Activated naive CD4-positive, alpha-beta T cell treated with anti-CD3 and anti-CD28 coated beads, Interleukin-2, amount 50 U/mL, for 72 hours (primary cell): ENCODE results near the gene FLNC. TPM values are rescaled to one million over a fixed set of nuclear protein-coding genes. Genes with fewer than 3 reads are reported as not detected.

ENCODE experiments used
- ATAC-seq, 2 donors: fragments of 150-1000 bp; cut with Tn5 transposase; 2 replicates each; pipeline ENCODE4 v1.10.0; 2021; ENCODE audit warnings: mild to moderate bottlenecking in 2 of 2, moderate library complexity in 2 of 2
- DNase-seq, 2 donors: peaks; one replicate each; pipeline ENCODE4 v3.0.0; 2021 to 2022; ENCODE audit warnings: low spot score in 2 of 2
- H3K27ac Mint-ChIP-seq, 2 donors: one replicate each; pipeline ENCODE4 v1.8.0; 2022; ENCODE audit warnings: mild to moderate bottlenecking in 2 of 2, mixed read lengths in 2 of 2
- H3K36me3 Mint-ChIP-seq, 2 donors: one replicate each; pipeline ENCODE4 v1.8.0; 2022; ENCODE audit warnings: mixed read lengths in 2 of 2
- H3K9me3 Mint-ChIP-seq, 2 donors: one replicate each; pipeline ENCODE4 v1.8.0; 2022; ENCODE audit warnings: mixed read lengths in 2 of 2
- total RNA-seq, 2 donors: library from RNA; stranded (reverse); gene quantifications; one replicate each; pipeline ENCODE4 v1.2.3, GENCODE V29; 2022

FLNC gene
- total RNA-seq, 2 donors from 2014 or later, result 0.02 to 0.14 TPM

DNA sequence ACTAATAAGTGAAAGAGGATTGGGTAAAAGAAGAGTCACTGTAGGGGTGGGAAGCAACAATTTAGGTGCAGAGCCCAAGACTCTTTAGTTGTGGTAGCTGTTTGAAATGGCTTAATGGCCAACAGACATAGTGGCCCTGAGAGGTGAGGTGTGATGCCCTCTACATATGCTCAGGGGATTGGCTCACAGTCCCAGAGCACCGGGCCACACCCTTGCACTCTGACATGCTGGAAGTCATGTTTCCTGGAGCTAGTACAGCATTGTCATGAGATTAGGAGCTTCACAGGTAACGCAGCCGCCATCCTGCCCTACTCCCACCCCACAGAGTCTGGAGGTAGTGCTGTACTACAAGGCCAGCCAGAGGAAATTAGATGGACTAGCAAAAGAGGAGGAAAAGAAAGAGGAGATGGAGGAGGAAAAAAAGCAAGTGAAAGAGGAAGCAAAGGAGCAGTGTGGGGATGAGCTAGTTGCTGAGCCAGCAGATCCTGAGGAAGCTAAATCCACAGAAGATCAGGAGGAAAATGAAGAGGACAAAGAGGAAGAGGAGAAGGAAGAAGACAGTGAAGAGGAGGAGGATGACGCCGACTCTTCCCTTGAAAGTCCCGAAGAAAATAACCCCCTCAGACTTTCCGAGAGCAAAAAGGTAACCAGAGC lies 14.8 kb upstream of the FLNC start:
- DNase-seq, result no peak
- no peak overlapping the region for H3K27ac Mint-ChIP-seq
- no peaks in the 10 kb centered on the region for H3K9me3 Mint-ChIP-seq
- ATAC-seq, result no peak
- H3K36me3 Mint-ChIP-seq, result no peaks in the 10 kb centered on the region

DNA sequence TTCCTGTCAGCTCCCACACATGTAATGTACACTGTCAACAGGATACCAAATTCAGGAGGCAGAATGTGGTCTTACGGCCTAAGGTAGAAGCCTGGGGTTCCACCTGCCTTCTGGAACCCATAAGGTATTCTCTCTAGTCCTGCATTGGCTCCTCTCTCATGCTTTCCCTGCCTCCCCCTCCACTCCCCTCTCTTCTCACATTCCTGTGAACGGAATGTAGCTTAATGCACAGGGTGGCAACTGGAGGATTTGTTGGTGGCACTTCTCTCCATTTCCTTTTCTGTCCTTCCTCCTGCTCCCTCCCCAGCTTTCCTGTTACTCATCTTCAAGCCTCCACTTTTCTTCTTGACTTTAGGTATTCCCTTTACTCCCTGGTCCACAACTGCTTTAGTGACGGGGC lies 11.5 kb upstream of the FLNC start:
- no peaks in the 10 kb centered on the region for H3K36me3 Mint-ChIP-seq
- H3K9me3 Mint-ChIP-seq, result no peaks in the 10 kb centered on the region
- ATAC-seq (no peak), DNase-seq (no peak)
- no peak overlapping the region for H3K27ac Mint-ChIP-seq

DNA sequence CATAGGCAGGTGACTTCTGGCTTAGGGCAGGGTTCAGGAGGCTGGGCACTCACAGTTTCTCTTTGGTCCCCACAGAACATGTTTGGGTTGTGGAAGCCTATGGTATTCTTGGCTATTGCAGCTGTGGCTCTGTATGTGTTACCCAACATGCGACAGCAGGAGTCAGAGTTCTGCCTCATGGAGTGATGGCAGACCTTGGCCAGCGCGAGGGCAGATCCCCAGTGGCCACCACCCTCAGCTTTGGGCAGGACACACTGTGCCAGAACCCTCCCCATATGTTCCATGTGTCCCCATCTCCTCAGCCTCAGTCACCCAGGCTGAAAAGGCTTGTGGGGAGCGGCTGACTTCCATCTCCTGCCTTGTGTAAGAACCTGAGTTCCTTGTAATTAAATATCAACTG lies 8.5 kb upstream of the FLNC start:
- Mint-ChIP-seq H3K27ac (no peak overlapping the region), H3K9me3 (no peaks in the 10 kb centered on the region), H3K36me3 (no peaks in the 10 kb centered on the region)
- DNase-seq (no peak), ATAC-seq (no peak)

DNA sequence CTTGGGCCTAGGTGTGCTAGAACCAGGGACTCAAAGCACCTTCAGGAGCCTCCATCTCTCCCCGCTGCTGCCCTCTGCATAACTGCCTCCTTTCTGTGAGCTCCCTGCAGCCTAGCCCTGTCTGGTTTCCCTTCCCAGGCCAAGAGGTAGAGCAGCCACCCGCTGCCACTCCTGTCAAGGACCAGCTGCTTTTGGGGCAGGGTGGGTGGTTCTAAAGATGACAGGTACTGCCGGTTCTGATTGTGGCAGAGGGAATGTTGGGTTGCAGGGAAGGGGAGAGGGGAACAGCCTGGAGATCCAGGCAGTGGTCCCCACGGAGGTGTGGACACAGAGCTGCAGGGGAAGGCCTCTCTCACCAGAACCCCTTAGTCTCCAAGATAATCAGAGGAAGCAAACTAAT lies 3.7 kb upstream of the FLNC start:
- ATAC-seq (no peak), DNase-seq (no peak)
- no peaks in the 10 kb centered on the region for H3K9me3 Mint-ChIP-seq
- no peak overlapping the region for H3K27ac Mint-ChIP-seq
- no peaks in the 10 kb centered on the region for H3K36me3 Mint-ChIP-seq

DNA sequence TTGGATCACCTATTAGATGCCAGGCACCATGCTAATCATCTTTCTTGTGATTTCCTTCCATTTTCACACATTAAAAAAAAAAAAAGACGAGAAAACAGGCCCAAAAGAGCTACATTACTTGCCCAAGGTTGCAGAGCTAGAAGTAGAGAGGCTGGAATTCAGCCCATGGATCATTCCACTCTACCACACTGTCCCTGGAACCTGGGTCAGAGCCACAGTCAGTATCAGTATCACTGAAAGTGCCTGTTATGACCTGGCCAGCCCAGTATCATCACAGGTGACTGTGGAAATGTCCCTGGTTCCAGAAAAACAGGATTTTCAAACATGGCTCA lies 3.3 kb upstream of the FLNC start:
- DNase-seq (no peak), ATAC-seq (no peak)
- no peaks in the 10 kb centered on the region for H3K9me3 Mint-ChIP-seq
- no peak overlapping the region for H3K27ac Mint-ChIP-seq
- no peaks in the 10 kb centered on the region for H3K36me3 Mint-ChIP-seq

DNA sequence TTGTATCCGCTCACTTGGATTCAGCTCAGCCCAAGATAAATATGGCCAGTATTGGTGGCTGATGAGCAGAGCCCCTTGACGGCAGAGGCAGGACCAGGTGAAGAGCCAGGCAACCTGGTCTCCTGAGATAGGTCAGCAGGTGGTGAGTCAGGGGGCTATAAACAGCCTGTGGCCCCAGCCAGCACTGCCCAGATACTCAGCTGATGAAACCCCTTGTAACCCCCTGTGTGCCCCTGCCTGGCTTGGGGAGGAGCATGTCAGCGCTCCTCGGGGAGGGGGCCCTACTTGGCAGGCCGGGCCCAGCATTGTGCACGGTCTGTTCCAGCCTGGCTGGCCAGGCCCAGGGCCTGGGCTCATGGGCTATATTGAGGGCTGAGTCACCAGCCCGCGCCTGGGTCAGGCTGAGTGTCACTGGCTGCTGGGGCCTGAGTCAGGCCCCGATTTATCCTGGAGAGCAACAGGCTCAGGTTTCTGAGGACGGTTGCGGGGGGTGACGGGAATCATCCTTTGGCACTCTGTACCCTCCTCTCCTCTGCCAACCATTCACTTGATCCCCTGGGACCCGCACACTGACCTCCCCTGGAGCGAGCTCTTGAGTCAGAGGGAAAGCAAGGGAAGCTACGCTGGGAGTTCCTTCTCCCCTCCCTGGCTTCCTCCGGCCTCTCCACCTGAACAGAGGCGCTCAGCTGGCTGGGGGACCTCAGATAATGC lies 2.8 kb upstream of the FLNC start:
- DNase-seq (no peak), ATAC-seq (no peak)
- Mint-ChIP-seq H3K27ac (no peak overlapping the region), H3K36me3 (no peaks in the 10 kb centered on the region), H3K9me3 (no peaks in the 10 kb centered on the region)

DNA sequence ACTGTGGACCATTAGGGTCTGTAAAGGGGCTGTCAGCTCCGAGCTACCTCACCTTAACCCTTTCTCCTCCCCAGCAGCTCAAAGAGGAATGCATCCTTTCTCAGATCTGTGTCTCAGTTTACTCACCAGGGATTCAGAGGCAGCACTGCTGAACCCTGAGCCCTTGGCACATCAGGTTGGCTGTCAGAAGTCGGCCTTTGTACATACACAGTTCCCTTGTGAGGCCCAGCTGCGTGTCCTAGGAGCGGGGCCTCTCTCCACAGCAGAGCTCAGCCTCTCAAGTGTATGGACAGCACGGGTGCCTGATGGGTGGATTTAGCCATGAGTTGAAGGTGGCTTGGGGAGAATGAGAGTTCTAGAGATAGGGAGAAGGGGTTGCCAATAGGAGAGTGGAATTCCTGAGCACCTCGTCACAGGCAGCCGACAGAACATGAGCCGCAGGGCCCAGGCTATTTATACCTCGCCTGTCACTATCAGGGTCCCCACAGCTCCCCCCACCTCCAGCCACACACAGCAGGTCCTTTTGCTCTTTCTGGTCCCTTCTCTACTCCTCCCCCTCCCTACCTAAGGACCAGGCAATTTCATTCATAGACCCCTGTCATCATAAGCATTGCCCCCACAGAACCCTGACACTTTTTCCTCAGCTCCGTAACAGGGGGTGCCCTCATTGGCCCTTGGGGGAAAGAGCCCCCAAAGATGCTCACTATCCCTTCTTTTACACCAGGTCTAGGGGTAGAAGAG lies 2.1 kb upstream of the FLNC start:
- Mint-ChIP-seq H3K36me3 (no peaks in the 10 kb centered on the region), H3K27ac (no peak overlapping the region), H3K9me3 (no peaks in the 10 kb centered on the region)
- ATAC-seq (no peak), DNase-seq (no peak)

DNA sequence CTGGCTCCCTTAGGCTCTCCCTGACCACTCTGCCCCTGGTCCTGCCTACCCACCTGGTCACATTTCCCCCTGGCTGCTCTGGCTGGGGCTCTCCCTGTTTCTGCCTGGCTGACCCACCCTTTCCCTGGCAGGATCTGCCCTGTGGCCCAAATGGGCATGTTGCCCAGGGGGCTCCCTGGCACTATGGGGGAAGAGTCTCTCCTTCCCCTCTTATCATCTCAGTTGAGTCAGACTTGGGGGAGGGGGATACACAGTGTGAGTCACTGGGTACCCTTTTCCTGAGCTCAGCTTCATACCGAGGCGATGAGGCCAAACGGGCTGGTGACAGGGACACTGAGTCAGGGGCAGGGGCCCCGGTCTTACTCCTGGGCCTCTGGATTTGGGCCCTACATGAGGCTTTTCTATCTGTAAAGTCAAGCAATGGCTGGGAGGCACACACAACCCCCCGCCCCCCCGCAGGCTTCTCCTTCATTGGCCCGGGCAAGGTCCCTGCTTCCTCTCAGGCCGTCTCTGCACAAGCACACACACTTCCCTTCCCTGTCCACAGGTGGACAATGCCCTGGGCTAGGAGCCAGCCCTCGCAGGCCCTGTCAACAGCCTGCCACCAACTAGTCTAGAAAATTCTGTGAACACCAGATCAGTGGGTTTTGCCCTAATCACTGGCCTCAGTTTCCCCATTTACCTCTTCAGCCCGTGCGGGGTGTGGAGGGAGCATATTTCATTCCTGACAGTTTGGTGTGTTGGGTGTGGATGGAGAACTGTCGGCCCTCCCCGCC lies 627 bp upstream of the FLNC start:
- ATAC-seq (no peak), DNase-seq (no peak)
- no peaks in the 10 kb centered on the region for H3K36me3 Mint-ChIP-seq

DNA sequence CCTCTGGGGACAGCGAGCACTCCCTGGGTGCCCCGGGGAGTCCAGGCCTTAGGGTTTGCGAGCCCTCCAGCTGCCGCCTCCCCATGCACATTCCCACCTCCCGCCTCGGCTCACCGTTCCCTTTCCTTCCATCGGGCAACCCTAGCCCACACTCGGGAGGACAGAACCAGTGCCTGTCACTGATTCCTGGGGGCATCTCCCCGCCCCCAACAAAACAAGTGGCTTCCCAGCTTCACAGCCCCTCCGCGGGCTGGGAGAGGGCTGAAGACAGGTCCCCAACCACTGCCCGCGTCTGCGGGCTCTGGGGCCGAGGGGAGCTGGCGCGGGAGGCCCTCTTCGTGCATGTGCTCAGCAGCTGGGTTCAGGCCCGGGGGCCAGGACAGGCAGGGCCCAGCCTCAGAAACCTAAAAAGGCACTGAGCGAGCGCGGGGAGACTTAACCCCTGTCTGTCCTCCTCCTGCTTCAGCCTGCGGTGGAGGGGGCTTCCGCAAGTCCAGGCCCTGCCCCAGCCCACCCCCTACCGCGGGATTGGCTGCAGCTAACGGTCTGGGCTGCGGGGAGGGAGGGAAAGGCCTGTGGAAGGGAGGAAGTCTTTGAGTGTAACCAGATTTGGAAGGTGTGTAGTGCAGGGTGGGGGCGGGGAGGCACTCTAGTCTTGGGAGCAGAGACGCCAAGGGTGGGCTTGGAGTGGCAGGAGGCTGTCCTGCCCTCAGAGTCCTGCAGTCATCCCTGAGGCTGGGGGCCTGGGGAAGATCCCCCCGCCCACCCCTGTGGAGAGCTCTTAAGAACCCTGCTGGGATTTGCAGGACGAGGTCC lies 1.2 kb downstream of the FLNC start:
- no peaks in the 10 kb centered on the region for H3K36me3 Mint-ChIP-seq
- ATAC-seq (peak in 1 of 2 donors; percentile 10), DNase-seq (no peak)
- no peaks in the 10 kb centered on the region for H3K9me3 Mint-ChIP-seq
- no peak overlapping the region for H3K27ac Mint-ChIP-seq

More for the DNA sequence above, 627 bp upstream of the FLNC start:
- H3K9me3 Mint-ChIP-seq, result no peaks in the 10 kb centered on the region
- no peak overlapping the region for H3K27ac Mint-ChIP-seq

DNA sequence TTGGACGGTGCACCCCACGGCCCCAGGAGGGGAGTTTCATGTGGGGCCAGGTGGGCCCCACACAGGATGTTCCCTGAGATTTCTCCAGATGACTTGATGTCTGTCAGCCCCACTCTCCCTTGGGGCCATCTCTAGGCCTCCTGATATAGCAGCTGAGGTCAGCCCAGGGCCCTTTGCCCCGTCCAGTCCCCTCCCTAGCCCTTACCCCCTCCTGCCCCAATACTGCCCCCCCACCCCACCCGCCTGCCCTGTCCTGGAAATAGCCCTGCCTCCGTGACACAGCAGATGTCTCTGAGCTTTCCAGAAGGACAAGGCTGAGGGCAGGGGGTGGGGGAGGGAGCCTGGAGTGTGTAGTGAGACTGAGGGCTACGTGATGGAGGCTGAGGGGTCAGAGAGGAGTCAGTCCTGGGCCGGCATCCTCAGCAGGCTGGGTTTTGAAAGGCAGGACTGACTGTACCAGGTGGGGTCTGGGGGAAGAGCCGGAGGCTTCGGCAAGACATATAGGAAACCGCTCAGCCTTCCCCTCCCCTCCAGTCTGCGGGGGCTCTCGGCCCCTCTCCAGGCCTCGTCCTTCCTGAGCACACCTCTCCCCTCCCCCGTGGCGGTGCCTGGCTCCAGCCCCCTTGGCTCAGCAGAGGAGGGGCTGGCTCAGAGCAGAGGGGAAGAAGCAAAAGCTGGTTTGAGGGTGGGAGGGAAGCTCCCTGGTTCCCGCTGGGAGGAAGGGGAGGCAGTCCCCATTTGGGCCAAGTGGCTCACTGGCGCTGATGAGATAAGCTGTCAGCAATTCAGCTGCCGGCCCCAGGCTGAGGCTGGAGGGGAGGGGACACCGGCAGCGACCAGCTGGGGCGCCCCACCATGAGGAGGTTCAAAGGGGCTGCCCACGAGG lies 2.0 kb downstream of the FLNC start:
- DNase-seq, result no peak
- Mint-ChIP-seq H3K36me3 (no peaks in the 10 kb centered on the region), H3K9me3 (no peaks in the 10 kb centered on the region), H3K27ac (no peak overlapping the region)
- no peak for ATAC-seq

DNA sequence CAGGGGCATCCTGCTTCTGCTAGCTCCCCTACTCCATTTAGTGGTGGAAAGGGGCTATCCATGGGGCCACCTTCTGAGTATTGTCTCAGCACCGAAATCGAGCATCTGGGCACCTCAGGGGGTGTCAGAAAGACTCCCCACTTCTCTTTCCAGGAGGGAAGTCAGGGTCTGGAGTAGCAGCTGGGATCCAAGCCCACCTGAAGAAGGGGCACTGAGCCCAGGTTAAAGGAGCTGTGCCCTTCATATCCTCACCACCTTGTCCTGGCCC lies 2.6 kb downstream of the FLNC start:
- ATAC-seq (no peak), DNase-seq (no peak)
- Mint-ChIP-seq H3K36me3 (no peaks in the 10 kb centered on the region), H3K27ac (no peak overlapping the region), H3K9me3 (no peaks in the 10 kb centered on the region)

DNA sequence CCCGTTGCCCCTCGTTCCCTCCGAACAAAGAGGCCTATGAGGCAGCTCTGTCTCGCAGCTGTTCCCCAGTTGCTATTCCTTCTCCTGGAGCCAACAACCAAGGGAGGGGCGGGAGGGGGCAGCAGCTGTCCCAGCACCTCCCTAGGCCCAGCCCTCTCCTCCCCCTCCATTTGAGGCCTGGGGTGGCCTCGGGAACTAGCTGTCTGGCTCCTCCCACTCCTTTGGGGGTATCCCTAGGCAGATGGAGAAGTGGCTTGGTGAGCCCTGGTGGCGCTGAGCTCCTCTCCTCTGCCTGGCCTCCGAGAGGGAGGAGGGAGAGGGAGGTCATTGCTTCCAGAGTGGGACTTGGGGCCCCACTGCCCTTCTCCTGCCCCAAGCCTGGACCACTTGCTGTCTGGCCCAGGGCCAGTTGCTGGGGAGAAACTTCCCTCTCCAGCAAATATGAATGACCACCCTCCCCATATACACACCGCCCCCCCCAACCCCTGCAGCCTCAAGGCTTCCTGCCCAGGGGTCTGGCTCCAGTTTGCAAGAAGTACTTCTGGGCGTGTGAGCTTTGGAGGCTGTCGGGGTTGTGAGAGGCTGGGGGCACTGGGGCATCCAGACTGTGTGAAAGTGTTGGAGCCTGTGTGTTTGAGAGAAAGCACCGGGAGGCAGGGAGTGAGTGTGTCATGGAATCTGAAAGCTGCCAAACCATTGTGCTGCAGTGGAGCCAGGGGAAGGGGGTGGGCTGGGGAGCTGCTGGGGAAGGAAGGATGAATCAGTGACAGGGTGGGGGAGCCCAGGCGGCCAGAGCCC lies 3.1 kb downstream of the FLNC start:
- Mint-ChIP-seq H3K36me3 (no peaks in the 10 kb centered on the region), H3K27ac (no peak overlapping the region), H3K9me3 (no peaks in the 10 kb centered on the region)
- no peak for ATAC-seq
- no peak for DNase-seq

DNA sequence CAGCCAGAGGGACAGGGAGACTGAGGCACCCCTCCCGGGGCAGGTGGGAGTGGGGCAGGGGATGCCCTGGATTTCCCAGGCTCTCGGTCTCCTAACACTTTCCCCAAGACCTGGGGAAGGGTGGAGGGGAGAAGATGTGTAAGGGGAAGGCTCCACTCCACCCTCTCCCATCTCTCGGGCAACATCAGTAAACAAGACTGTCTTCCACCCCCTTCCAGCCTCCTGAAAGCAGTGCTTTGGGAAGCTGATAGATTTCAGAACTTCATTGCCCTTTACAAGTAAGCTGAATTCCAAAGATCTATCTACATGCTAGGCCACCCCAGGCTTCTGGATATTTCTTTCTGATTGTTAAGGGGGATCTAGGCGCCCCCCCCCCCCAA lies 3.7 kb downstream of the FLNC start:
- DNase-seq, result no peak
- no peak for ATAC-seq
- no peaks in the 10 kb centered on the region for H3K9me3 Mint-ChIP-seq
- H3K36me3 Mint-ChIP-seq, result no peaks in the 10 kb centered on the region
- no peak overlapping the region for H3K27ac Mint-ChIP-seq

DNA sequence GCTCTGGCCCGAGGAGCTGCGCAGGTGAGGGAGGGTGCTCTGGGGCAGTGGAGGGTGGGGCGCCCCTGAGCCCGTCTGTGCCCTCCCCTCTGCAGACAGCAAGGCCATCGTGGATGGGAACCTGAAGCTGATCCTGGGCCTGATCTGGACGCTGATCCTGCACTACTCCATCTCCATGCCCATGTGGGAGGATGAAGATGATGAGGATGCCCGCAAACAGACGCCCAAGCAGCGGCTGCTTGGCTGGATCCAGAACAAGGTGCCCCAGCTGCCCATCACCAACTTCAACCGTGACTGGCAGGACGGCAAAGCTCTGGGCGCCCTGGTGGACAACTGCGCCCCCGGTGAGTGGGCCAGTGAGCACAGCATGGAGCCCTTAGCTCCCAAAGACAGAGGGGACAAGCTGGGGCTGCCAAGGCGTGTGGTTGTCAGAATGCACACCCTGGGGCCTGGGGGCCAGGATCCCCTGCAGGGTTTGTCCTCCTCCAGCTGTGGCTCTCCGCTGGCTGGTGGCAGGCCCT lies 5.1 kb downstream of the FLNC start:
- H3K9me3 Mint-ChIP-seq, result no peaks in the 10 kb centered on the region
- no peak overlapping the region for H3K27ac Mint-ChIP-seq
- no peak for DNase-seq
- no peak for ATAC-seq
- H3K36me3 Mint-ChIP-seq, result no peaks in the 10 kb centered on the region
